Upper lobe of left lung (tissue), 6 donors: Measurements from ENCODE around the gene GINS2. TPM values are rescaled to one million over a fixed set of nuclear protein-coding genes. Genes with fewer than 3 reads are reported as not detected.

Experiments
- ATAC-seq, 2 donors: fragments of 200-7000 bp; cut with Tn5 transposase; one replicate each; pipeline ENCODE4 v1.9.1; 2022; ENCODE audit warnings: mild to moderate bottlenecking in 2 of 2, moderate library complexity in 2 of 2; ENCODE audit not compliant: low FRiP score in 2 of 2
- DNase-seq, 2 donors: peaks; one replicate each; pipeline ENCODE4 v3.0.0-alpha.2; 2019 to 2020
- H3K27ac ChIP-seq, 4 donors: fragments of 200-600 bp; sonication (generic); one replicate each; pipeline ENCODE4 v1.5.1; 2016 to 2019
- H3K27me3 ChIP-seq, 4 donors: fragments of 200-600 bp; sonication (generic); one replicate each; pipeline ENCODE4 v1.5.1; 2017 to 2019
- H3K36me3 ChIP-seq, 4 donors: fragments of 200-600 bp; sonication (generic); one replicate each; pipeline ENCODE4 v1.5.1; 2016 to 2019
- H3K4me1 ChIP-seq, 4 donors: fragments of 200-600 bp; sonication (generic); one replicate each; pipeline ENCODE4 v1.5.1; 2018 to 2019
- H3K4me3 ChIP-seq, 4 donors: fragments of 200-600 bp; sonication (generic); one replicate each; pipeline ENCODE4 v1.5.1; 2017 to 2019; ENCODE audit warnings: mild to moderate bottlenecking in 2 of 4, moderate library complexity in 1 of 4
- H3K9me3 ChIP-seq, 4 donors: fragments of 200-600 bp; sonication (generic); one replicate each; pipeline ENCODE4 v1.5.1; 2018 to 2019
- EP300 ChIP-seq, 4 donors: sonication (generic); formaldehyde crosslinking; IDR thresholded peaks; one replicate each; pipeline ENCODE4 v1.5.1; 2017; ENCODE audit warnings: antibody characterized with exemption in 4 of 4, control low read depth in 2 of 4
- POLR2A ChIP-seq, 4 donors: fragments of 450-650 bp; IDR thresholded peaks; one replicate each; pipeline ENCODE4 v1.5.1; 2016 to 2017; ENCODE audit warnings: antibody characterized with exemption in 4 of 4, mild to moderate bottlenecking in 2 of 4
- POLR2AphosphoS5 ChIP-seq, 2 donors: sonication (generic); formaldehyde crosslinking; IDR thresholded peaks; one replicate each; pipeline ENCODE4 v1.5.1; 2017; ENCODE audit warnings: antibody characterized with exemption in 2 of 2
- WGBS, 2 donors: methylation state at CpG; one replicate each; pipeline ENCODE4 v1.1.5; 2017 to 2018; 5-methylcytosine and 5-hydroxymethylcytosine counted together
- total RNA-seq, 6 donors: library from RNA; depleted of rRNA in 4 of 6; stranded (reverse); fragments of >200 nt in 4 of 6; gene quantifications; one replicate each; pipeline versions ENCODE4 v1.1.0 to v1.2.1, GENCODE V29; 2016 to 2021
- TF ChIP-seq, protein P1 (sequence below), 6 experiments: fragments of 450-650 bp in 4 of 6; fragments of 200-600 bp in 2 of 6; sonication (generic) in 2 of 6; IDR thresholded peaks; one replicate each; pipeline ENCODE4 v1.5.1; 2016 to 2019; ENCODE audit warnings: antibody characterized with exemption in 6 of 6
- donor health status: DM: no; HTN: no; CAD: no; lungs with moderate emphysema.
- donor health status: DM: no; HTN: yes; CAD: no; lungs with severe emphysema.

Gene GINS2
- total RNA-seq, 6 donors from 2014 or later: 0.39 to 0.91 (median 0.75) TPM; not detected in 2

DNA sequence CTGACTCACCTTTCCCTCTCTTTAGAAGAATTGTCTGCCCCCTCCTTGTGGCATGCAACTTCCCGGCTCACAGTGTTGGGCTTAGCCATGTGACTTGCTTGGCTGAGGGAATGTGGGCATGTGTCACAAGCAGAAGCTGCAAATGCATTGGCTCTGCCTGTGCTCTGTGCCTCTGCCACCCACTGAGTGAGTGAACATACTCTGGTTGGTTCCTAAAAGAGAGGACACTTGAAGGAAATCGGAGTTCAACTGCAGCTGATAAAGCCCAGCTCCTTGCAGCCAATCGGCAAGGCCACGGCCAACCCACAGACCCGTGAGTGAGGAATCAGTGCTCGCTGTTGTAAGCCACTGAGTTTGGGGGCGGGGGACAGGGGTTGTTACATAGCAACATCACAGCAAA, 10.9 kb upstream of the GINS2 start:
- no peak overlapping the region for H3K27ac ChIP-seq
- peak in 1 of 2 donors; percentile 34 for DNase-seq
- no peaks in the 10 kb centered on the region for H3K9me3 ChIP-seq
- 57 to 64% methylated on average over 5 to 7 of the region's 7 CpGs for WGBS, 2 donors
- H3K36me3 ChIP-seq: no peaks in the 10 kb centered on the region
- no peak for TF ChIP-seq POLR2AphosphoS5 (IDR thresholded peaks at IDR 0.05)
- TF ChIP-seq, protein P1, sequence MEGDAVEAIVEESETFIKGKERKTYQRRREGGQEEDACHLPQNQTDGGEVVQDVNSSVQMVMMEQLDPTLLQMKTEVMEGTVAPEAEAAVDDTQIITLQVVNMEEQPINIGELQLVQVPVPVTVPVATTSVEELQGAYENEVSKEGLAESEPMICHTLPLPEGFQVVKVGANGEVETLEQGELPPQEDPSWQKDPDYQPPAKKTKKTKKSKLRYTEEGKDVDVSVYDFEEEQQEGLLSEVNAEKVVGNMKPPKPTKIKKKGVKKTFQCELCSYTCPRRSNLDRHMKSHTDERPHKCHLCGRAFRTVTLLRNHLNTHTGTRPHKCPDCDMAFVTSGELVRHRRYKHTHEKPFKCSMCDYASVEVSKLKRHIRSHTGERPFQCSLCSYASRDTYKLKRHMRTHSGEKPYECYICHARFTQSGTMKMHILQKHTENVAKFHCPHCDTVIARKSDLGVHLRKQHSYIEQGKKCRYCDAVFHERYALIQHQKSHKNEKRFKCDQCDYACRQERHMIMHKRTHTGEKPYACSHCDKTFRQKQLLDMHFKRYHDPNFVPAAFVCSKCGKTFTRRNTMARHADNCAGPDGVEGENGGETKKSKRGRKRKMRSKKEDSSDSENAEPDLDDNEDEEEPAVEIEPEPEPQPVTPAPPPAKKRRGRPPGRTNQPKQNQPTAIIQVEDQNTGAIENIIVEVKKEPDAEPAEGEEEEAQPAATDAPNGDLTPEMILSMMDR (IDR thresholded peaks at IDR 0.05): no peak
- TF ChIP-seq EP300 (IDR thresholded peaks at IDR 0.05): no peak
- TF ChIP-seq POLR2A (IDR thresholded peaks at IDR 0.05): no peak
- no peaks in the 10 kb centered on the region for H3K27me3 ChIP-seq
- peak in 1 of 2 donors; percentile 40 for ATAC-seq
- no peaks in the 10 kb centered on the region for H3K4me1 ChIP-seq
- H3K4me3 ChIP-seq: no peak overlapping the region

DNA sequence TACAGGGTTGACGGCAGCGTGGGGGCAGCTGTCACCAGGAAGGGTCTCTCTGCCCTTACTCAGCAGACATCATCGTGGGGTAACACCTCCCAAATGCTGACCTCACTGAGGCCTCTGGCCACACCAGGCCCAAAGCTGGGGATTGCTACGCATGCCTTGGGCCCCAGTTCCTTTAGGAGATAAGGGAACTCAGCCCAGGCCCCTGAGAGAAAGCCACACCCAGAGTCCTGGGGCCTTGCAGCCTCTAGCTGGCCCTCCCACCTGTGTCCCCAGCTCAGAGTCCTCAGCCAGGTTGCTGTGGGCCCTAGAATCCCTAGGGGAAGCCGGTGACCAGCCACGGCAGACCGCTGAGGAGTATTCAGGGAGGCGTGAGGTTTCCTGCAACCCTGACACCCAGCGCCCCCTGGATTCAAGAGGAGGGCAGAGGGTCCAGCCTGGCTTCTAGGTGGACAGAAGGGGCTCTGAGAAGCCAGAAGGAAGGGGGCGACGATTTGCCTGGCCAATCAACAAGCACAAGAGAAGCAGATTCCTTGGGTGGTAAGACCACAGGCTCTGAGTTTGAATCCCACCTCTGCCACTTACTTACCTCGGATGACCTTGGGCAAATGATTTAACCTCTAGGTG, 10.3 kb upstream of the GINS2 start:
- Histone ChIP-seq H3K4me1 (no peaks in the 10 kb centered on the region), H3K27ac (no peak overlapping the region), H3K36me3 (no peaks in the 10 kb centered on the region), H3K9me3 (no peaks in the 10 kb centered on the region), H3K4me3 (no peak overlapping the region), H3K27me3 (no peaks in the 10 kb centered on the region)
- ATAC-seq (no peak), DNase-seq (no peak)
- WGBS, 2 donors: 81 to 83% methylated on average over 4 to 12 of the region's 12 CpGs
- TF ChIP-seq, protein P1 (IDR thresholded peaks at IDR 0.05): no peak
- TF ChIP-seq POLR2AphosphoS5 (IDR thresholded peaks at IDR 0.05) (no peak), EP300 (IDR thresholded peaks at IDR 0.05) (no peak), POLR2A (IDR thresholded peaks at IDR 0.05) (no peak)

DNA sequence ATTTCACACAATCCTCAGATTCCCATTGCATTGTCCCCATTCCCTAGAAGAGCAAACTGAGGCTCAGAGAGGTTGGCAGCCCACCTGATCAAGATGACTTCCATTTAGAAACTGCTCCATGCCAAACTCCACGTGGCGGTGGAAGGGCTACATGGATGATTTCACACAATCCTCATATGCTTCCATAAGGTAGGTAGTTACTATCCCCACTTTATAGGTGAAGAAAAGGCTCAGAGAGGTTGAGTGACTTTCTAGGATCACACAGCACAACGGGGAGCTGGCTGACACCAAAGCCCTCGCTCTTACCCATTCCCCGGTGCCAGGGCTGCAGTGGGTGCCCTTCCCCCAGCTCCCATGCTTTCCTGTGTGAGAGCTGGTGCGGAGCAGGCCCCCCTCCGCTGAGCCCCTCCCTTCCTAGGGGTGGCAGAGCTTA, 9.7 kb upstream of the GINS2 start:
- no peaks in the 10 kb centered on the region for H3K4me1 ChIP-seq
- no peak overlapping the region for H3K27ac ChIP-seq
- no peaks in the 10 kb centered on the region for H3K9me3 ChIP-seq
- no peaks in the 10 kb centered on the region for H3K27me3 ChIP-seq
- ATAC-seq (no peak), DNase-seq (no peak)
- no peaks in the 10 kb centered on the region for H3K36me3 ChIP-seq
- TF ChIP-seq POLR2A (IDR thresholded peaks at IDR 0.05): no peak
- TF ChIP-seq POLR2AphosphoS5 (IDR thresholded peaks at IDR 0.05): no peak
- no peak for TF ChIP-seq EP300 (IDR thresholded peaks at IDR 0.05)
- TF ChIP-seq, protein P1 (IDR thresholded peaks at IDR 0.05): no peak
- no peak overlapping the region for H3K4me3 ChIP-seq
- WGBS, 2 donors: 86 to 89% methylated on average over 5 to 7 of the region's 7 CpGs

DNA sequence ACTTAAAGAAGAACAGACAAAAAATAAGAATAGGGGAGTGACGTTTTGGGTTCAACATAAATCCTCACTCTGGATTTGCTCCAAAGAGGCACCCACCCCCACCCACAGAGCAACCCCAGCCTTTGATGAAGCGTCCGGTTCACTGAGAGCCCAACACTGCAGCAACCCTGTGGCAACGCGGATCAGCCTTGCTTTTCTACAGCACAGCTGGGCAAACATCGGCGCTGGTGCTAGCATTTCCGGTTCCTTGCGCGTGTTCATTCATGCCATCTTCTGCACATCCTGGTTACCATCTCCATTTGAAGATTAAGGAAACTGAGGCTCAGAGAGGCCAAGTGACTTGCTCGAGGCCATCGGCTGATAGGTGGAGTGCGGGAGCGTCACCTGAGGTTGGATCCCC, 8.7 kb upstream of the GINS2 start:
- H3K36me3 ChIP-seq: no peaks in the 10 kb centered on the region
- 75 to 77% methylated on average over 13 to 14 of the region's 14 CpGs for WGBS, 2 donors
- H3K27ac ChIP-seq: no peak overlapping the region
- H3K4me1 ChIP-seq: no peaks in the 10 kb centered on the region
- H3K9me3 ChIP-seq: no peaks in the 10 kb centered on the region
- TF ChIP-seq POLR2A (IDR thresholded peaks at IDR 0.05) (no peak), POLR2AphosphoS5 (IDR thresholded peaks at IDR 0.05) (no peak)
- DNase-seq (no peak), ATAC-seq (no peak)
- no peaks in the 10 kb centered on the region for H3K27me3 ChIP-seq
- H3K4me3 ChIP-seq: no peak overlapping the region

DNA sequence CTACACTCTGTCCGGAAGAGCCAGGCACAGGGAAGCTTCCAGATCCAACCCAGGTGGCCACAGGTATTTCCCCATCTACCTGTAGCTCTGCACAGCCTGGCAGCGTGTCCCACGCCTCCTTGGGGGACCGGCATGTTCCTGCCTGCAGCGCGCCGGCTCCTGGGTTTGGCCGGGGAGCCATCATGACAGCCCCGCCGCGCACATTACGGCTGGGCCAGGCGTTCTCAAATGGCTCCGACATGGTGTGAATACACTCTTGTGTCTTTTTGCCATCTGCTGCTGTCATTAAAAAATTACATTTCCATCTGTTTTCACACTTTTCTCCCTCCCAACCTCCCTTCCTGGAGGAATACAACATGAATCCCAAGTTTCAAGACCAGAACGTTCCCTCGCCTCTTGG, 8.0 kb upstream of the GINS2 start:
- no peak for DNase-seq
- TF ChIP-seq EP300 (IDR thresholded peaks at IDR 0.05) (no peak), POLR2A (IDR thresholded peaks at IDR 0.05) (no peak), POLR2AphosphoS5 (IDR thresholded peaks at IDR 0.05) (no peak)
- TF ChIP-seq, protein P1 (IDR thresholded peaks at IDR 0.05): no peak
- 78 to 90% methylated on average over 16 of the region's 16 CpGs for WGBS, 2 donors
- H3K4me1 ChIP-seq: no peaks in the 10 kb centered on the region
- H3K27me3 ChIP-seq: no peaks in the 10 kb centered on the region
- H3K4me3 ChIP-seq: no peak overlapping the region
- ATAC-seq: no peak
- H3K36me3 ChIP-seq: no peaks in the 10 kb centered on the region
- H3K9me3 ChIP-seq: no peaks in the 10 kb centered on the region
- H3K27ac ChIP-seq: no peak overlapping the region
